ENCODE data around the gene SH3BP4.

- TF ChIP-seq GATA3 (IDR thresholded peaks at IDR 0.05; ENCODE audit: low read depth, low read length) (no peak), GATA2 (IDR thresholded peaks at IDR 0.05; ENCODE audit: low read depth, low read length) (no peak)
These were observed 130.9 kb downstream of the SH3BP4 start for GRCh38 chr2:235082578-235083338.

Measured in SH-SY5Y (cell line).